Mesenchymal stem cell (in vitro differentiated cells and primary cell): ENCODE results near the gene CAND2.

Source experiments
- DNase-seq: peaks from one replicate; pipeline ENCODE4 v3.0.0-alpha.2; 2013
- H2AFZ ChIP-seq: one replicate; pipeline ENCODE4 v1.6.1; 2013; ENCODE audit warnings: low read depth, mild to moderate bottlenecking, control low read depth, inconsistent platforms, low read length, moderate library complexity
- H2AK5ac ChIP-seq: 2 replicates; pipeline ENCODE4 v1.6.1; 2013; ENCODE audit warnings: low read length, moderate library complexity, mild to moderate bottlenecking, inconsistent platforms; ENCODE audit not compliant: severe bottlenecking
- H2BK120ac ChIP-seq: one replicate; pipeline ENCODE4 v1.6.1; 2013; ENCODE audit warnings: low read depth, mild to moderate bottlenecking, inconsistent platforms, low read length, moderate library complexity
- H2BK12ac ChIP-seq, 2 experiments: one replicate each; pipeline ENCODE4 v1.6.1; 2013; ENCODE audit warnings: inconsistent platforms in 2 of 2, low read length in 2 of 2, mild to moderate bottlenecking in 2 of 2, moderate library complexity in 2 of 2, control low read depth in 1 of 2
- H2BK15ac ChIP-seq: one replicate; pipeline ENCODE4 v1.6.1; 2013; ENCODE audit warnings: mild to moderate bottlenecking, low read depth, inconsistent platforms; ENCODE audit not compliant: poor library complexity, severe bottlenecking
- H2BK5ac ChIP-seq: 2 replicates; pipeline ENCODE4 v1.6.1; 2013; ENCODE audit warnings: low read depth, mild to moderate bottlenecking, low read length, control low read depth, inconsistent platforms; ENCODE audit not compliant: poor library complexity, severe bottlenecking
- H3K14ac ChIP-seq, 2 experiments: one replicate each; pipeline ENCODE4 v1.6.1; 2013; ENCODE audit warnings: inconsistent platforms in 2 of 2, low read length in 2 of 2, control low read depth in 1 of 2, mild to moderate bottlenecking in 1 of 2, moderate library complexity in 1 of 2
- H3K18ac ChIP-seq, 2 experiments: one replicate each; pipeline ENCODE4 v1.6.1; 2013; ENCODE audit warnings: inconsistent platforms in 2 of 2, low read length in 2 of 2, control low read depth in 1 of 2, low read depth in 1 of 2, mild to moderate bottlenecking in 1 of 2
- H3K23ac ChIP-seq, 2 experiments: one replicate each; pipeline ENCODE4 v1.6.1; 2013; ENCODE audit warnings: inconsistent platforms in 2 of 2, low read length in 2 of 2, mild to moderate bottlenecking in 2 of 2, moderate library complexity in 2 of 2, control low read depth in 1 of 2
- H3K27ac ChIP-seq: 2 replicates; pipeline ENCODE4 v1.5.1; 2013; ENCODE audit warnings: mild to moderate bottlenecking, moderate library complexity, low read length, control low read depth, inconsistent platforms; ENCODE audit not compliant: poor library complexity, severe bottlenecking
- H3K27me3 ChIP-seq, 2 experiments: 2 replicates each; pipeline versions ENCODE4 v1.6.1 to v1.7.0; 2013; ENCODE audit warnings: low read length in 2 of 2, mild to moderate bottlenecking in 2 of 2, moderate library complexity in 2 of 2, control low read depth in 1 of 2, inconsistent platforms in 1 of 2; ENCODE audit not compliant: control insufficient read depth in 1 of 2, insufficient read depth in 1 of 2
- H3K36me3 ChIP-seq, 2 experiments: 2 replicates each; pipeline versions ENCODE4 v1.6.1 to v1.7.0; 2013; ENCODE audit warnings: low read length in 2 of 2, control low read depth in 1 of 2, inconsistent platforms in 1 of 2, low read depth in 1 of 2, mild to moderate bottlenecking in 1 of 2; ENCODE audit not compliant: insufficient read depth in 2 of 2, control insufficient read depth in 1 of 2
- H3K4ac ChIP-seq, 2 experiments: one replicate each; pipeline ENCODE4 v1.6.1; 2013; ENCODE audit warnings: inconsistent platforms in 2 of 2, low read length in 2 of 2, mild to moderate bottlenecking in 2 of 2, moderate library complexity in 2 of 2, control low read depth in 1 of 2, low read depth in 1 of 2
- H3K4me1 ChIP-seq: 2 replicates; pipeline ENCODE4 v1.6.1; 2013; ENCODE audit warnings: low read depth, low read length, control low read depth; ENCODE audit not compliant: control insufficient read depth, insufficient read depth
- H3K4me2 ChIP-seq: 2 replicates; pipeline ENCODE4 v1.6.1; 2013; ENCODE audit warnings: low read length, mild to moderate bottlenecking, inconsistent platforms; ENCODE audit not compliant: poor library complexity, severe bottlenecking
- H3K4me3 ChIP-seq, 2 experiments: 2 replicates each; pipeline versions ENCODE4 v1.5.1 to v1.7.0; 2013; ENCODE audit warnings: low read length in 2 of 2, mild to moderate bottlenecking in 2 of 2, control low read depth in 1 of 2, low read depth in 1 of 2; ENCODE audit not compliant: insufficient read depth in 1 of 2
- H3K79me1 ChIP-seq: replicated peaks from 2 replicates; pipeline ENCODE4 v1.6.1; 2013; ENCODE audit warnings: mild to moderate bottlenecking, control low read depth, low read length, inconsistent platforms; ENCODE audit not compliant: poor library complexity, severe bottlenecking
- H3K9ac ChIP-seq: 2 replicates; pipeline ENCODE4 v1.7.0; 2013; ENCODE audit warnings: mild to moderate bottlenecking, low read length, moderate library complexity
- H3K9me3 ChIP-seq: 2 replicates; pipeline ENCODE4 v1.7.0; 2013; ENCODE audit warnings: mild to moderate bottlenecking, low read length; ENCODE audit not compliant: control insufficient read depth
- H4K8ac ChIP-seq: one replicate; pipeline ENCODE4 v1.6.1; 2013; ENCODE audit warnings: inconsistent platforms, mild to moderate bottlenecking, low read length, moderate library complexity
- H4K91ac ChIP-seq: one replicate; pipeline ENCODE4 v1.6.1; 2013; ENCODE audit warnings: mild to moderate bottlenecking, low read length, inconsistent platforms
- WGBS: methylation state at CpG from one replicate; pipeline ENCODE4 v1.1.7; 2013; ENCODE audit warnings: mixed read lengths; 5-methylcytosine and 5-hydroxymethylcytosine counted together

CAND2 gene

DNA sequence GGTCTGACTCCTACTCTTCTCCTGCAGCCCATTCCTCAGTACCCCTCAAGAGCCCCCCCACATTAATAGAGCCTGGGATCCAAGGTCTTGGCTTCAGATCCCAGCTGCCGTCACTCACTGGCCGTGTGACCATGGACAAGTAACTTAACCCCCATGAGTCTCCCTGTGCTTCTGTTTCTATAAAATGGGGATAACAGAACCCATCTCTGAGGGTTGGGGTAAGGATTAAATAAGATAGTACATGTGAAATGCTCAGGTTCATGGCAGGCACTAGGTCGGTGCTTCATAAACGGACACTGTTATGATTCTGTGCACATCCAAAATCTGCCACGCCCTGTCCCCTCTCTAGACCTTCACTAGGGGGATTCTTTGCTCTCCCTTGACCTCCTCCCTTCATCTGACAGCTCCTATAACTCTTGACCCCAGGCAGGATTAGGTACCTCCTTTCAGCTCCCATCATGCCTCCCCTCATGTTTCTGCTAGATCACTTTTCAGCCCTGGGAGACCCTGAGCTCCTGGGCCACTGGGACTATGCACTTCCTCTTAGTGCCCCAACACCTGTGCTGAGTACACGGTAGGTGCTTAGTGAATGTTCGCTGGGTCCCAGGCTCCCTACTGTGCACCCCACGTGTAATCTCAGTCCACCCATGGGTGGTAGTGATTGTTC is 1.5 kb downstream of the CAND2 start:
- Histone ChIP-seq H3K27me3 (peaks cover 0 to 10% of the 10 kb centered on the region in 2 experiments), H2BK12ac (no peak overlapping the region), H3K14ac (no peak overlapping the region), H2BK5ac (no peak overlapping the region), H3K9ac (no peak overlapping the region), H2AK5ac (no peak overlapping the region), H2AFZ (no peak overlapping the region), H4K91ac (no peak overlapping the region), H3K23ac (no peak overlapping the region), H2BK120ac (no peak overlapping the region), H3K79me1 (peaks cover 7% of the 10 kb centered on the region), H3K36me3 (peaks cover 0 to 3% of the 10 kb centered on the region in 2 experiments), H3K18ac (no peak overlapping the region), H2BK15ac (no peak overlapping the region), H3K4me3 (no peak overlapping the region), H3K4me2 (no peak overlapping the region), H4K8ac (no peak overlapping the region), H3K27ac (no peak overlapping the region), H3K4me1 (peaks cover 6% of the 10 kb centered on the region), H3K9me3 (no peaks in the 10 kb centered on the region), H3K4ac (no peak overlapping the region)
- WGBS = 91% methylated on average over 7 of the region's 8 CpGs
- no peak for DNase-seq

DNA sequence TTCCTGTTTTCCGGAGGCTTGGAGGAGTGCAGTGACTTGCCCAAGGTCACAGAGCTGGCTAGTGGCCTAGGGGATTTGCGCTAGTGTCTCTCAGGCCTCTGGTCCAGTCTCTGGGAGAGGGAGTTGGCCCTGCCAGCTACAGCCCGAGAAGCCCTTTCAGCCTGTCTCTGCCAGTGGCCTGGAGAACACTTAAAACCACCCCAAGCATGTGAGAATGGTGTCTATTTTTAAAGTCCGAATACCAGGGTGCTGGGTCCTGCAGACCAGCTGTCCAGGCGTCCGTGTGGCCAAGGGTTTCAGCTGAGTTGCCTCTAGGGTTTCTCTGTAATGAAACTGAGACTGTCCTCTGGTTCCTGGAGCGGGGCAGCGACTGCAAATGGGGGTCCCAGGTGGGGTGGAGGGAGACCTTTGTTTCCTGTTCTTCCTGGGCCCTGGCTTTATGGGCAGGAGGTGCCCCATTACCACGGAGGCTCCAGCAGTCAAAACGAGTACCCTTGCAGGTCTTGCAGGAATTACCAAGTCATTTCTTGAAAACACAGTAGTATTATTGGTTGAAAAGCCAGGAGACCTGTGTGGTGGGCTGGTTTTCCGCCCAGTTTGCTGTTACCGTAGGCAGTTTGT is 2.2 kb downstream of the CAND2 start:
- Histone ChIP-seq H4K8ac (no peak overlapping the region), H2BK5ac (no peak overlapping the region), H3K23ac (no peak overlapping the region), H2BK120ac (no peak overlapping the region), H3K18ac (no peak overlapping the region), H2AFZ (no peak overlapping the region), H3K4me3 (no peak overlapping the region), H3K14ac (no peak overlapping the region), H2BK12ac (no peak overlapping the region), H2BK15ac (no peak overlapping the region), H3K4me2 (no peak overlapping the region), H3K36me3 (peaks cover 0 to 8% of the 10 kb centered on the region in 2 experiments), H3K4ac (no peak overlapping the region), H3K79me1 (peaks cover 7% of the 10 kb centered on the region), H3K27ac (no peak overlapping the region), H3K27me3 (peaks cover 0 to 10% of the 10 kb centered on the region in 2 experiments), H3K9ac (no peak overlapping the region), H3K4me1 (peaks cover 6% of the 10 kb centered on the region), H4K91ac (no peak overlapping the region), H2AK5ac (no peak overlapping the region), H3K9me3 (no peaks in the 10 kb centered on the region)
- DNase-seq = no peak
- 92% methylated on average over 12 of the region's 12 CpGs for WGBS

DNA sequence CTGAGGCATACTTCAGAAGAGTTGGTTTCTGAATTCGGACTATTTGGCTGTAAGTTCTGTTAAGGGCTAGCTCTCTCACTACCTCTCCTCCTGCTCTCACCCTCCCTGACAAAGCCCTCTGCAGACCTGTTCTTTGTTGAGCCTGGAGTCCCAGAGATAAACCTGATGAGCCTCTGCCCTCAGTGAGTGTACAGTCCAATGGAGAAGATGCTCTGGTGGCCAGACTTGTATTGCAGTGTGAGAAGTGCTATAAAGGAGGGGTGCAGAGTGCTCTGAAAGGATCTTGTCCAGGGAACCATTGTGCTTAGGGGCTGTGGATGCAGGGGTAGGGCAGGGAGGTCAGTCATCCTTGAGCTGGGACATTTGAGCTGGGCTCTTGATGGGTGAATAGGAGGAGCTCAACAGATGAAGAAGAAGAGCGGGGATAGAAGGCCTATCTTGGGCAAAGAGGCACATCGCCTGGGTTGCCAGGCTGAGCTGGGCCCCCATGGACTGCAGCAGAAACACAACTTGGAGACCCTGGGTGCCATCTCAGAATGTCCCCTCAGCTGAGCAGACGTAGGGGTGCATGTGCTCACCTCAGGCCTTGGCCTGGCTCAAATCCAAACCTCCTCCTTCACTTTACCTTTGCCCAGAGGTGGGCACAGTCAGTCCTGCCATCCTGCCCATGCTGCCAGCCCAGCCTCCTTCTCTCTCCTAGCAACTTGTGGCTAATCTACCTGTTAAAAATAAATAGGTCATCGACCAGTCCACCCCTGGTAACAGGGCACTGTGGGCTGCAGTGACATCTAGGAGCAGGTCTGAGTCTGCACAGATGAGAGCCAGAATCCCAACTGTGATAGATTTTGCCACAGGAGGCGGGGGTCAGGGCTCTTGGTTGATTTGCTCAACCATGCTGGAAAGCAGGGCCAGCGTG is 3.3 kb downstream of the CAND2 start:
- H3K4ac ChIP-seq = no peak overlapping the region
- no peak overlapping the region for H3K14ac ChIP-seq
- no peak overlapping the region for H3K23ac ChIP-seq
- no peak overlapping the region for H3K4me3 ChIP-seq
- H3K27me3 ChIP-seq = peaks cover 0 to 13% of the 10 kb centered on the region in 2 experiments
- no peak for DNase-seq
- no peak overlapping the region for H4K8ac ChIP-seq
- no peak overlapping the region for H2BK120ac ChIP-seq
- no peak overlapping the region for H4K91ac ChIP-seq
- H2BK12ac ChIP-seq = no peak overlapping the region
- peaks cover 7% of the 10 kb centered on the region for H3K79me1 ChIP-seq
- no peak overlapping the region for H2AFZ ChIP-seq
- H2AK5ac ChIP-seq = no peak overlapping the region
- no peak overlapping the region for H3K18ac ChIP-seq
- H2BK5ac ChIP-seq = no peak overlapping the region
- no peaks in the 10 kb centered on the region for H3K9me3 ChIP-seq
- no peak overlapping the region for H3K9ac ChIP-seq
- WGBS = 97% methylated on average over 7 of the region's 7 CpGs
- no peak overlapping the region for H3K27ac ChIP-seq
- no peak overlapping the region for H2BK15ac ChIP-seq
- peaks cover 6% of the 10 kb centered on the region for H3K4me1 ChIP-seq
- H3K36me3 ChIP-seq = peaks cover 0 to 14% of the 10 kb centered on the region in 2 experiments
- no peak overlapping the region for H3K4me2 ChIP-seq

DNA sequence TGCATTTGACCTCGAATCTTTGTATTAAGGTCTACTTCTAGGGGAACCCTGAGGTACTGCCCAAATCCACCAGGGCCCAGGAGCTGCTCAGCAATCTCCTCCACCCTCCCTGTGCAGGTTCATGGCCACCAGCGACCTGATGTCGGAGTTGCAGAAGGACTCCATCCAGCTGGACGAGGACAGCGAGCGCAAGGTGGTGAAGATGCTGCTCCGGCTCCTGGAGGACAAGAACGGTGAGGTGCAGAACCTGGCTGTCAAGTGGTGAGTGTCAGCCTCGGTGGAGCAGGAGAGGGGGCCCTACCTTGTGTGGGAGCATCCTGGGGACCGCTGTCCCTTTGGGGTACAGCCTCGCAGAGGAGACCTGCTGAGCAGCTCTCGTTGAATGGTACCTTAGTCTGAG is 6.9 kb downstream of the CAND2 start:
- Histone ChIP-seq H4K8ac (no peak overlapping the region), H3K23ac (no peak overlapping the region), H3K18ac (no peak overlapping the region), H3K79me1 (peaks cover 4% of the 10 kb centered on the region), H3K27ac (no peak overlapping the region), H3K9ac (no peak overlapping the region), H3K14ac (no peak overlapping the region), H3K4ac (no peak overlapping the region), H2BK15ac (no peak overlapping the region), H2AK5ac (no peak overlapping the region), H3K27me3 (peaks cover 0 to 7% of the 10 kb centered on the region in 2 experiments), H2AFZ (no peak overlapping the region), H3K4me1 (no peaks in the 10 kb centered on the region), H2BK120ac (no peak overlapping the region), H2BK5ac (no peak overlapping the region), H4K91ac (no peak overlapping the region), H3K4me2 (no peak overlapping the region), H2BK12ac (no peak overlapping the region), H3K4me3 (no peak overlapping the region), H3K9me3 (no peaks in the 10 kb centered on the region), H3K36me3 (peaks cover 0 to 29% of the 10 kb centered on the region in 2 experiments)
- DNase-seq = no peak
- WGBS = 90% methylated on average over 12 of the region's 12 CpGs
